Upper lobe of right lung (tissue), 1 donor: ENCODE results near the gene STAB2. TPM values are rescaled to one million over a fixed set of nuclear protein-coding genes. Genes with fewer than 3 reads are reported as not detected.

Experiments used
- ATAC-seq: fragments of 200-7000 bp; cut with Tn5 transposase; one replicate; pipeline ENCODE4 v1.9.1; 2020; ENCODE audit warnings: mild to moderate bottlenecking, moderate library complexity
- DNase-seq: peaks from one replicate; pipeline ENCODE4 v3.0.0-alpha.2; 2020
- H3K27ac ChIP-seq: fragments of 200-600 bp; one replicate; pipeline ENCODE4 v1.8.0; 2022
- H3K27me3 ChIP-seq: fragments of 200-600 bp; one replicate; pipeline ENCODE4 v1.8.0; 2022; ENCODE audit warnings: mild to moderate bottlenecking
- H3K36me3 ChIP-seq: fragments of 200-600 bp; one replicate; pipeline ENCODE4 v1.8.0; 2022
- H3K4me1 ChIP-seq: fragments of 200-600 bp; one replicate; pipeline ENCODE4 v1.8.0; 2022
- H3K4me3 ChIP-seq: fragments of 200-600 bp; one replicate; pipeline ENCODE4 v1.8.0; 2022; ENCODE audit warnings: mild to moderate bottlenecking
- H3K9me3 ChIP-seq: fragments of 200-600 bp; one replicate; pipeline ENCODE4 v1.8.0; 2022
- intact Hi-C: fragments of 100-400 bp; cut with DNase I; formaldehyde crosslinking; loops from one replicate; pipeline ENCODE4 v1.11.0; 2022
- total RNA-seq: library from RNA; stranded (reverse); fragmentation: NEBNext Ultra II Directional; extraction: Animal tissue kit (Norgen Biotek cat#: 25700); gene quantifications from one replicate; pipeline ENCODE4 v1.2.1, GENCODE V29; 2021
- TF ChIP-seq, protein P1 (sequence below): fragments of 200-600 bp; IDR thresholded peaks from one replicate; pipeline ENCODE4 v1.8.0; 2022; ENCODE audit warnings: antibody characterized with exemption
- donor health status: DM: no; HTN: yes; CAD: no; lungs with severe emphysema.

Gene STAB2
- total RNA-seq, 1 donor from 2014 or later: 2.6 TPM

DNA sequence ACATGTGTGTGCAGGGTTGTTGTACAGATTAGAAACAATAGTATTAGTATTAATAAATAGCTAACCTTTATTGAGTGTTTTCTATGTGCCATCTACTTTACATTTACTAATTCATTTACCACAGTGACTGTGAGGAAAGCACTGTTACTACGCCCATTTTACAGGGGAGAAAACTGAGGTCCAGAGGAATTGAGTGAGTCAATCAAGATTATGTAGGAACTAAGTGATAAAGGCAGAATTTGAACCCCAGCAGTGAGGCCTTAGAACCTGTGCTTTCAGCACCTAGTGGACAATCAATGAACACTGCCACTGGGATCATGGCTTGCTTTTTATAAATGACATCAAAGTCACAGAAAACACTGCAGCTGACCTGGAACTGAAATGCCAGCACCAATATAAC lies 225.7 kb downstream of the STAB2 start:
- H3K27me3 ChIP-seq: no peaks in the 10 kb centered on the region
- ATAC-seq (no peak), DNase-seq (no peak)
- no peaks in the 10 kb centered on the region for H3K9me3 ChIP-seq
- no peaks in the 10 kb centered on the region for H3K36me3 ChIP-seq
- TF ChIP-seq, protein P1, sequence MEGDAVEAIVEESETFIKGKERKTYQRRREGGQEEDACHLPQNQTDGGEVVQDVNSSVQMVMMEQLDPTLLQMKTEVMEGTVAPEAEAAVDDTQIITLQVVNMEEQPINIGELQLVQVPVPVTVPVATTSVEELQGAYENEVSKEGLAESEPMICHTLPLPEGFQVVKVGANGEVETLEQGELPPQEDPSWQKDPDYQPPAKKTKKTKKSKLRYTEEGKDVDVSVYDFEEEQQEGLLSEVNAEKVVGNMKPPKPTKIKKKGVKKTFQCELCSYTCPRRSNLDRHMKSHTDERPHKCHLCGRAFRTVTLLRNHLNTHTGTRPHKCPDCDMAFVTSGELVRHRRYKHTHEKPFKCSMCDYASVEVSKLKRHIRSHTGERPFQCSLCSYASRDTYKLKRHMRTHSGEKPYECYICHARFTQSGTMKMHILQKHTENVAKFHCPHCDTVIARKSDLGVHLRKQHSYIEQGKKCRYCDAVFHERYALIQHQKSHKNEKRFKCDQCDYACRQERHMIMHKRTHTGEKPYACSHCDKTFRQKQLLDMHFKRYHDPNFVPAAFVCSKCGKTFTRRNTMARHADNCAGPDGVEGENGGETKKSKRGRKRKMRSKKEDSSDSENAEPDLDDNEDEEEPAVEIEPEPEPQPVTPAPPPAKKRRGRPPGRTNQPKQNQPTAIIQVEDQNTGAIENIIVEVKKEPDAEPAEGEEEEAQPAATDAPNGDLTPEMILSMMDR: no peak
- H3K4me1 ChIP-seq: no peaks in the 10 kb centered on the region
- H3K4me3 ChIP-seq: no peak overlapping the region
- no peak overlapping the region for H3K27ac ChIP-seq
- intact Hi-C loops: no loop called here

DNA sequence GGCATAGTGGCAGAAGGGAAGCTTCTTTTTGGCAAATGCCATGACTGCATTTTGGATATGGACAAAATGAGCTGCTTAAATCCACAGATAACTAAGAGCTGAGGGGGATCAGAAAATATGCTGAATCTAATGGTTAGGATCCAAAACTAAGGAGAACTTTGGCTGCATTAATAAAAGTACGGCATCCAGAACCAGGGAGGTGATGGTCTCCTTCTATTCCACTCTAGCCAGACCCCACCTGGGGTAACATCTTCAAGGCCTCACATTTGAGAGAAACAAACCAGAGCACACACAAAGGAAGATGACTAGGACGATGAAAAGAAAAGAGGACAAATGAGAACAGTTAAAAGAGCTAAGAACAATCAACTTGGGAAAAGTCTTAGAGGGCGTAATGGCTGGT lies 226.4 kb downstream of the STAB2 start:
- H3K4me1 ChIP-seq: no peaks in the 10 kb centered on the region
- no peaks in the 10 kb centered on the region for H3K9me3 ChIP-seq
- H3K27ac ChIP-seq: no peak overlapping the region
- H3K27me3 ChIP-seq: no peaks in the 10 kb centered on the region
- DNase-seq (no peak), ATAC-seq (no peak)
- TF ChIP-seq, protein P1: no peak
- intact Hi-C loops: no loop called here
- H3K4me3 ChIP-seq: no peak overlapping the region
- no peaks in the 10 kb centered on the region for H3K36me3 ChIP-seq

DNA sequence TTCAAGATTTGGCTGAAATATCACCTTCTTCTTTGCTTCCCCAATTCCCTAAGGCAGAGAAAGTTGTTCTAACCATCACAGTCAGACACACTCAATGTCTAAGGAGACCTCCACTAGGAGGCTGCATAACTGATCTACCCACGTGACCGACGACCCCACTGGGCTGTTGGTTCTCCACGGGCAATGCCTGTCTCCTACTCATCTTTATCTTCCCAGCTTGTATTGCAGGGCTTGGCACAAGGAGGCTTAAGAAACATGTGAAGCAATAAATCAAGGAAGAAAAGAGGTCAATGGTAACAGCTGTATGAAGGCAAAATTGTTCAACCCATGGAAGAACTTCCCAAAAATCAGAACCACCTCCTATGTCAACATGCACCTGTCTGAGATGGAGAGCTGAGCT lies 226.9 kb downstream of the STAB2 start:
- H3K4me1 ChIP-seq: no peaks in the 10 kb centered on the region
- TF ChIP-seq, protein P1: no peak
- H3K4me3 ChIP-seq: no peak overlapping the region
- H3K27me3 ChIP-seq: no peaks in the 10 kb centered on the region
- H3K9me3 ChIP-seq: no peaks in the 10 kb centered on the region
- no peaks in the 10 kb centered on the region for H3K36me3 ChIP-seq
- no peak overlapping the region for H3K27ac ChIP-seq
- ATAC-seq (no peak), DNase-seq (no peak)
- intact Hi-C loops: no loop called here

DNA sequence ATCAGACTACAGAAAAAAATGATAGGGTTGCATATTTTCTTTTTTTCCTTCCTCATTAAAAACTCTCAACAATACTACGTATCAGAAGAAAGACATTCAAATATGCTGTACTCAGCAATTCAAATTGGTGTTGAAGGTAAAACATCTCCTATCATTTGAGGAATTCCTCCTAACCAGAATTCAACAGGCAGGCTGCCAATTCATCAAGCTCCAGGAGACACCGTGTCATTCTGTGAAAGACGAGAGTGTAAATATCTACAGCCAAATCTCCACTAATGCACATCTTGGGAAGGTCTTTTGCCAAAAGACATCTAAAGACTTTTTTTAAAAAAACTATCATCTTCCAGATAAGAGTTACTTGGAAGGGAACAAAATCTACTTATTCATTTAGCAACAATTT lies 227.4 kb downstream of the STAB2 start:
- Histone ChIP-seq H3K36me3 (no peaks in the 10 kb centered on the region), H3K27ac (no peak overlapping the region), H3K9me3 (no peaks in the 10 kb centered on the region), H3K4me3 (no peak overlapping the region), H3K27me3 (no peaks in the 10 kb centered on the region), H3K4me1 (no peaks in the 10 kb centered on the region)
- TF ChIP-seq, protein P1: no peak
- ATAC-seq: no peak
- no peak for DNase-seq
- intact Hi-C loops: no loop called here

Other genes with a start within 250 kb of the STAB2 start
- gene C12orf42, start 91.3 kb upstream of the STAB2 start, total RNA-seq: not detected